Measurements from ENCODE around the gene RNU1-3. TPM values are rescaled to one million over a fixed set of nuclear protein-coding genes. Genes with fewer than 3 reads are reported as not detected.
A peak's percentile ranks its signal among the peaks of the same experiment; 100 is the strongest.
"Not testable (repeated sequence)": the region's sequence is repeated elsewhere in the genome, so short reads cannot be mapped to it uniquely, and the experiment has no call there.

Gene RNU1-3
- total RNA-seq, 2 experiments from 2014 or later = 4,982 to 5,937 TPM

GRCh38 chr1:16658234-16658633 is 8.5 kb downstream of the RNU1-3 start:
- CTCF ChIA-PET; H3K36me3 Mint-ChIP-seq (ENCODE audit: low read depth); H3K4me1 Mint-ChIP-seq (ENCODE audit: low read depth); H3K4me3 ChIP-seq (ENCODE audit: low read length); H3K4me1 ChIP-seq (ENCODE audit: insufficient read depth, low read length); ATAC-seq (ENCODE audit: poor library complexity); H3K9me3 ChIP-seq (ENCODE audit: control insufficient read depth in 1 of 2, insufficient read depth in 1 of 2, low read length in 2 of 2); H3K27me3 ChIP-seq (ENCODE audit: control insufficient read depth in 1 of 2, insufficient read depth in 2 of 2, low read length in 2 of 2); intact Hi-C loops (cut with DNase I, micrococcal nuclease); H3K27ac ChIP-seq (ENCODE audit: low read depth in 1 of 2, low read length in 2 of 2); DNase-seq; H3K36me3 ChIP-seq (ENCODE audit: insufficient read depth, low read length); H3K27me3 Mint-ChIP-seq; H3K4me3 Mint-ChIP-seq; H3K9me3 Mint-ChIP-seq; H3K27ac Mint-ChIP-seq; POLR2A ChIA-PET: not testable (repeated sequence)

- H3K36me3 ChIP-seq (ENCODE audit: insufficient read depth, low read length); H3K4me3 ChIP-seq (ENCODE audit: low read length); POLR2A ChIA-PET; intact Hi-C loops (cut with DNase I, micrococcal nuclease); H3K36me3 Mint-ChIP-seq (ENCODE audit: low read depth); H3K9me3 Mint-ChIP-seq; H3K4me3 Mint-ChIP-seq; H3K4me1 Mint-ChIP-seq (ENCODE audit: low read depth); ATAC-seq (ENCODE audit: poor library complexity); CTCF ChIA-PET; H3K9me3 ChIP-seq (ENCODE audit: control insufficient read depth in 1 of 2, insufficient read depth in 1 of 2, low read length in 2 of 2); H3K27ac Mint-ChIP-seq; H3K27me3 Mint-ChIP-seq; H3K27ac ChIP-seq (ENCODE audit: low read depth in 1 of 2, low read length in 2 of 2); H3K27me3 ChIP-seq (ENCODE audit: control insufficient read depth in 1 of 2, insufficient read depth in 2 of 2, low read length in 2 of 2); DNase-seq; H3K4me1 ChIP-seq (ENCODE audit: insufficient read depth, low read length): not testable (repeated sequence)
Measured at GRCh38 chr1:16656981-16657683, 9.6 kb downstream of the RNU1-3 start.

GRCh38 chr1:16656574-16656973 is 10.2 kb downstream of the RNU1-3 start:
- DNase-seq; H3K4me3 ChIP-seq (ENCODE audit: low read length); H3K9me3 ChIP-seq (ENCODE audit: control insufficient read depth in 1 of 2, insufficient read depth in 1 of 2, low read length in 2 of 2); H3K27me3 ChIP-seq (ENCODE audit: control insufficient read depth in 1 of 2, insufficient read depth in 2 of 2, low read length in 2 of 2); H3K27ac Mint-ChIP-seq; H3K27ac ChIP-seq (ENCODE audit: low read depth in 1 of 2, low read length in 2 of 2); H3K36me3 ChIP-seq (ENCODE audit: insufficient read depth, low read length); H3K27me3 Mint-ChIP-seq; H3K4me3 Mint-ChIP-seq; H3K9me3 Mint-ChIP-seq; CTCF ChIA-PET; H3K4me1 Mint-ChIP-seq (ENCODE audit: low read depth); intact Hi-C loops (cut with DNase I, micrococcal nuclease); POLR2A ChIA-PET; H3K4me1 ChIP-seq (ENCODE audit: insufficient read depth, low read length); H3K36me3 Mint-ChIP-seq (ENCODE audit: low read depth): not testable (repeated sequence)
- ATAC-seq (ENCODE audit: poor library complexity) = peak; percentile 43

GRCh38 chr1:16651560-16651959 is 15.2 kb downstream of the RNU1-3 start:
- ATAC-seq (ENCODE audit: poor library complexity); POLR2A ChIA-PET; H3K4me1 ChIP-seq (ENCODE audit: insufficient read depth, low read length); DNase-seq; H3K4me3 Mint-ChIP-seq; H3K9me3 ChIP-seq (ENCODE audit: control insufficient read depth in 1 of 2, insufficient read depth in 1 of 2, low read length in 2 of 2); H3K27me3 ChIP-seq (ENCODE audit: control insufficient read depth in 1 of 2, insufficient read depth in 2 of 2, low read length in 2 of 2); H3K27me3 Mint-ChIP-seq; H3K27ac ChIP-seq (ENCODE audit: low read depth in 1 of 2, low read length in 2 of 2); H3K4me3 ChIP-seq (ENCODE audit: low read length); intact Hi-C loops (cut with DNase I, micrococcal nuclease); H3K4me1 Mint-ChIP-seq (ENCODE audit: low read depth); H3K36me3 ChIP-seq (ENCODE audit: insufficient read depth, low read length); H3K27ac Mint-ChIP-seq; H3K9me3 Mint-ChIP-seq; CTCF ChIA-PET; H3K36me3 Mint-ChIP-seq (ENCODE audit: low read depth): not testable (repeated sequence)

GRCh38 chr1:16649960-16650359 is 16.8 kb downstream of the RNU1-3 start:
- intact Hi-C loops (cut with DNase I, micrococcal nuclease) = loop anchor here in 1 of 2 experiments (10.0 kb wide), 1 partner anchor 675 kb away; the partner anchor contains the start of gene ZBTB17

GRCh38 chr1:16649390-16649789 is 17.4 kb downstream of the RNU1-3 start:
- H3K4me3 ChIP-seq (ENCODE audit: low read length); H3K36me3 ChIP-seq (ENCODE audit: insufficient read depth, low read length); ATAC-seq (ENCODE audit: poor library complexity); H3K27ac Mint-ChIP-seq; H3K36me3 Mint-ChIP-seq (ENCODE audit: low read depth); H3K4me3 Mint-ChIP-seq; H3K4me1 Mint-ChIP-seq (ENCODE audit: low read depth); H3K9me3 ChIP-seq (ENCODE audit: control insufficient read depth in 1 of 2, insufficient read depth in 1 of 2, low read length in 2 of 2); POLR2A ChIA-PET; H3K27me3 Mint-ChIP-seq; H3K27ac ChIP-seq (ENCODE audit: low read depth in 1 of 2, low read length in 2 of 2); CTCF ChIA-PET; H3K27me3 ChIP-seq (ENCODE audit: control insufficient read depth in 1 of 2, insufficient read depth in 2 of 2, low read length in 2 of 2); H3K9me3 Mint-ChIP-seq: not testable (repeated sequence)
- intact Hi-C loops (cut with DNase I, micrococcal nuclease) = loop anchor here in 1 of 2 experiments (10.0 kb wide), 1 partner anchor 675 kb away; the partner anchor contains the start of gene ZBTB17
- DNase-seq = peak in 2 of 14 experiments; percentile 1 to 32
- H3K4me1 ChIP-seq (ENCODE audit: insufficient read depth, low read length) = peaks cover 22% of the 10 kb centered on the region

More at GRCh38 chr1:16649960-16650359, 16.8 kb downstream of the RNU1-3 start:
- H3K4me1 ChIP-seq (ENCODE audit: insufficient read depth, low read length) = peaks cover 17% of the 10 kb centered on the region
- H3K27ac ChIP-seq (ENCODE audit: low read depth in 1 of 2, low read length in 2 of 2); H3K4me3 ChIP-seq (ENCODE audit: low read length); H3K4me3 Mint-ChIP-seq; H3K36me3 ChIP-seq (ENCODE audit: insufficient read depth, low read length); H3K9me3 Mint-ChIP-seq; ATAC-seq (ENCODE audit: poor library complexity); H3K36me3 Mint-ChIP-seq (ENCODE audit: low read depth); H3K27me3 ChIP-seq (ENCODE audit: control insufficient read depth in 1 of 2, insufficient read depth in 2 of 2, low read length in 2 of 2); H3K4me1 Mint-ChIP-seq (ENCODE audit: low read depth); CTCF ChIA-PET; POLR2A ChIA-PET; H3K27me3 Mint-ChIP-seq; H3K9me3 ChIP-seq (ENCODE audit: control insufficient read depth in 1 of 2, insufficient read depth in 1 of 2, low read length in 2 of 2); H3K27ac Mint-ChIP-seq: not testable (repeated sequence)
- peak in 2 of 14 experiments; percentile 0 to 1 for DNase-seq

GRCh38 chr1:16648756-16649155 is 18.0 kb downstream of the RNU1-3 start:
- H3K27ac ChIP-seq (ENCODE audit: low read depth in 1 of 2, low read length in 2 of 2); H3K4me3 ChIP-seq (ENCODE audit: low read length); POLR2A ChIA-PET; H3K36me3 ChIP-seq (ENCODE audit: insufficient read depth, low read length); ATAC-seq (ENCODE audit: poor library complexity); H3K27me3 Mint-ChIP-seq; H3K9me3 ChIP-seq (ENCODE audit: control insufficient read depth in 1 of 2, insufficient read depth in 1 of 2, low read length in 2 of 2); H3K9me3 Mint-ChIP-seq; H3K36me3 Mint-ChIP-seq (ENCODE audit: low read depth); CTCF ChIA-PET; H3K27ac Mint-ChIP-seq; DNase-seq; H3K27me3 ChIP-seq (ENCODE audit: control insufficient read depth in 1 of 2, insufficient read depth in 2 of 2, low read length in 2 of 2); H3K4me1 Mint-ChIP-seq (ENCODE audit: low read depth): not testable (repeated sequence)
- intact Hi-C loops (cut with DNase I, micrococcal nuclease) = loop anchor here in 1 of 2 experiments (10.0 kb wide), 1 partner anchor 674 kb away; the partner anchor contains the start of gene ZBTB17
- peaks cover 28% of the 10 kb centered on the region for H3K4me1 ChIP-seq (ENCODE audit: insufficient read depth, low read length)
- H3K4me3 Mint-ChIP-seq = peak overlapping the region; percentile 34
